Embryonic facial prominence (tissue), 1 donor: Measurements from ENCODE around the gene TENT5C.
A peak's percentile ranks its signal among the peaks of the same experiment; 100 is the strongest.
"Not testable (repeated sequence)": the region's sequence is repeated elsewhere in the genome, so short reads cannot be mapped to it uniquely, and the experiment has no call there.

Experiments used
- DNase-seq: peaks from one replicate; pipeline ENCODE4 v3.0.0-alpha.2; 2016; ENCODE audit errors: extremely low spot score

TENT5C gene

DNA sequence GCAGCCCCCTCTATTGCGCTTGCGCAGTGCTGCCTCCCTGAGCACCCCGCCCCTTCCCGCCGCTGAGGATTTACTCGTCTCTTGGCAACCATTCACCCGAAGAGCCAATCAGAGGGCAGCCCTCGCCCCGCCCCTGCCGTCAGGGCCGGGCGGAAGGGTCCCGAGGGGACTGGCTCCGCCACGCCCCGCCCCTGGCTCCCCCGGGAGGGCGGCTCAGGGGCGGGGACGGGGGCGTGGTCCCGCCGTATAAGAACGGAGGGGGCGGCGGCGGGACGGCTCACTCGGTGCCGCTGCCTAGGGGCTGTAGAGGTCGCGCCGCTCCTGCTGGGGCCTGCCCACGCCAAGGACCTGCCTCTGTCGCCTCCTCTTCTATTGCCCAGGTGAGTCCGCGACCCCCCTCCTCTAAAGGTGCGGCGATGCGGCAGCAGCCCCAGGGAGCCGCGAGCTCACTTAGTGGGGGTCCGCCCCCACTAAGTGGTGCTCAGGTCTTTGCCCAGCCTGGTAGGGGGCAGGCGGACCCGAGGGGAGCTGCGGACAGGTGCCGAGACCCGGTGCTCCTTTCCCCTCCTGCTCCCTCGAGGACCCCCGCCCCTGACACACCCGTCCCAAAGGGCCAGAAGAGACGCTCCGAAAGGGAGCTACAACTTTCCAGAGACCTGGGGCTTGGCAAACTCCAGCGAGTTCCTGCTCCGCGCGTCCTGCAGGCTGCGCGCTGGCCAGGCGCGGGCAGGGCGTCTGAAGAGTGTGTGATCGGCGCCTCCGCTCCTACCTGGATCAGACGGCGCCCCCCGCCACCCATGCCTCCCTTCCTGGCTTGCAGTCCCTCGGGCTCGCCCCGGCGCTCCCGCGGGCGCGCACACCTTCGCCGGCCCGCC lies at the start of gene TENT5C:
Gene TENT5C, plus strand, starts transcription at position 275 of the 875 bp plus-strand sequence. CDS start 16,821 bp downstream, outside the sequence.
- peak; percentile 92 for DNase-seq

DNA sequence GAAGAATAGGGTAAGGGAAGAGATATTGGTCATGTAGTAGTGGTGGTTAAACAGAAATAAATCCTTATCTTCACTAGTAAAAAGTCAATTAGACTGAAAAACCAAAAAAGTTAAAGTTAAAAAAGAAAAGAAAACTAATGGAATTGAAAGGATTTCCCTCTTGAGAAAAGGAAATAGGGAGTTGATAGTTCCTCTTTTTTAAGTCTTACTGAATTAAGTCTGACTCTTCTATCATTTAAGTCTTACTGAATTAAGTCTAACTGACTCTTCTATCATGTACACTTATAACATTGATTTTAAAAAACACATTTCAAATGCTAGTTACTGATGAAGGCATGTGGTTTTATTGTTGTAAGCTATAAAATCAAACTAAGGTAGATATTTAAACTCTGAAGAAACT lies 49.5 kb upstream of the TENT5C start:
- DNase-seq, result no peak

DNA sequence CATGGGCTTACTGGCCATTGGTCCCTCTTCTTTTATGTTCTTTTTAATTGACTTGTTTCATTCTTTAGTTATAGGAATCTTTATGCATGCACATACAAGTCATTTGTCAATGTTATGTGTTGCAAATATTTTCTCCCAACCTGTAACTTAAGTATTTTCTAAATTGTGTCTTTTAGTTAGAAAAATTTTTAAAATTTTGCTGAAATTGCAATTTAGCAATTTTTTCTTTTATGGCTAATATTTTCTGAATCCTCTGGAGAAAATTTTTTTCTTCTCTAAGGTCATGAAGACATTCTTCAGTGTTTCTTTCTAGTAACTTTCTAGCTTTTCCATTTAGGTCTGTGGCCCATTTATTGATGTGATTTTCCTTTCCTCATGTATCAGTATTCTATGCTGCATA lies 48.9 kb upstream of the TENT5C start:
- DNase-seq, result no peak

DNA sequence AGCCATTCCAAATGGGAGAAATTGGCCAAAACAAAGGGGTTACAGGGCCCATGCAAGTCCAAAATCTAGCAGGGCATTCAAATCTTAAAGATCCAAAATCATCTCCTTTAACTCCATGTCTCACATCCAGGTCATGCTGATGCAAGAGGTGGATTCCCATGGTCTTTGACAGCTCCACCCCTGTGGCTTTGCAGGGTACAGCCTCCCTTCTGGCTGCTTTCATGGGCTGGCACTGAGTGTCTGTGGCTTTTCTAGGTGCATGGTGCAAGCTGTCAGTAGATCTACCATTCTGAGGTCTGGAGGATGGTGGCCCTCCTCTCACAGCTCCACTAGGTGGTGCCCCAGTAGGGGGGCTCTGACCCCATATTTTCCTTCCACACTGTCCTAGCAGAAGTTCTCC lies 47.4 kb upstream of the TENT5C start:
- DNase-seq, result not testable (repeated sequence)

DNA sequence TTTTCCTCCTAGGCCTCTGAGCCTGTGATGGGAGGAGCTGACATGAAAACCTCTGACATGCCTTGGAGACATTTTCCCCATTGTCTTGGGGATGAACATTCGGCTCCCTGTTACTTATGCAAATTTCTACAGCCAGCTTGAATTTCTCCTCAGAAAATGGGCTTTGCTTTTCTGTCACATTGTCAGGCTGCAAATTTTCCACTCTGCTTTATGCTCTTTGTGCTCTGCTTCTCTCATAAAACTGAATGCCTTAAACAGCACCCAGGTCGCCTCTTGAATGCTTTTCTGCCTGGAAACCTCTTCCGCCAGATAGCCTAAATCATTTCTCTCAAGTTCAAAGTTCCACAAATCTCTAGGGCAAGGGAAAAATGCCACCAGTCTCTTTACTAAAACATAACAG lies 46.7 kb upstream of the TENT5C start:
- no peak for DNase-seq

DNA sequence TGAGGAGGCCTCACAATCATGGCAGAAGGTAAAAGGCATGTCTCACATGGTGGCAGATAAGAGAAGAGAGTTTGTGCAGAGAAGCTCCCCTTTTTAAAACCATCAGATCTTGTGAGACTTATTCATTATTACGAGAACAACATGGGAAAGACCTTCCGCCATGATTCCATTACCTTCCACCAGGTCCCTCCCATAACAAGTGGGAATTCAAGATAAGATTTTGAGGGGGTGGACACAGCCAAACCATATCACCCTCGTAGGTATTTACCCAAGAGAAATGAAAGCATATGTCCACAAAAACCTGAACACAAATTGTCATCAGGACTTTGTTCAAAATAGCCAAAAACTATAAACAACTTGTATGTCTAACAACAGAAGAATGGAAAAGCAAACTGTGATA lies 45.9 kb upstream of the TENT5C start:
- no peak for DNase-seq

DNA sequence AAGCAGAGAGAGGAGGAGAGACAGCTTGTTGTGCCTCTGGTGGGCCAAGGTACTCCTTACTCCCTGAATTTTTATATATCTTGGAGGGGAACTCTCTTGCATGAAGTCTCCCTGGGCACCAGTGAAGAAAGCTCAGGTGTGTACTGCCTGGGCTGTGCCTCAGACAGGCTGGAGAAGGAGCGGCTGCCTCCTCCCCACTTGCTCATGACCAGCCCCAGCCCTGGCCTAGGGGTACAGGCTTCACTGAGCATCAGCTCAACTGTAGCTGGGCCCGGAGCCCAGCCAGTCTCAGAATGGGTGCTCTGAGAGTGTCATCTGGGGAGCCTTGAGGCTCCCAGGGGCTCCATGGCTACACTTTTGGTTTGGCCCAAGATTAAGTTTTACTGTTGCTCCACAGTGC lies 44.8 kb upstream of the TENT5C start:
- no peak for DNase-seq

DNA sequence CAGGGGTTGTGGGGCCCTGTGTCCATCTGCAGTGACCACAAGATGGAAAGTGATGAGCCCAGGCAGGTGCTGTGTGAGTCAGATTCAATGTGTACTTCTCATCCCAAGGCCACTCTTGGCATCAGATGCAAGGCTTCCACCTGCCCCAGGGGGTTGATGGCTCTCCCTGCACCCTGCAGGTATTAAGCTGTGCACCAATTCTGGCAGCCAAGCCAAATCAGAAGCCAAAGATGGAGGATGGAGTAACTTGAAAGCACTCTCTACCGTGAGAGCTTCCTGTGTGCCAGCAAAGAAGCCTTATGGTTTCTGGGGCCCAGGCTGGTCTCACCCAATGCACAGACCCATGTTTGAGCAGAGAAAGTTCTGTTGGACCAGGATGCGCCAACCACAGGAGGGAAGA lies 44.3 kb upstream of the TENT5C start:
- DNase-seq, result no peak

DNA sequence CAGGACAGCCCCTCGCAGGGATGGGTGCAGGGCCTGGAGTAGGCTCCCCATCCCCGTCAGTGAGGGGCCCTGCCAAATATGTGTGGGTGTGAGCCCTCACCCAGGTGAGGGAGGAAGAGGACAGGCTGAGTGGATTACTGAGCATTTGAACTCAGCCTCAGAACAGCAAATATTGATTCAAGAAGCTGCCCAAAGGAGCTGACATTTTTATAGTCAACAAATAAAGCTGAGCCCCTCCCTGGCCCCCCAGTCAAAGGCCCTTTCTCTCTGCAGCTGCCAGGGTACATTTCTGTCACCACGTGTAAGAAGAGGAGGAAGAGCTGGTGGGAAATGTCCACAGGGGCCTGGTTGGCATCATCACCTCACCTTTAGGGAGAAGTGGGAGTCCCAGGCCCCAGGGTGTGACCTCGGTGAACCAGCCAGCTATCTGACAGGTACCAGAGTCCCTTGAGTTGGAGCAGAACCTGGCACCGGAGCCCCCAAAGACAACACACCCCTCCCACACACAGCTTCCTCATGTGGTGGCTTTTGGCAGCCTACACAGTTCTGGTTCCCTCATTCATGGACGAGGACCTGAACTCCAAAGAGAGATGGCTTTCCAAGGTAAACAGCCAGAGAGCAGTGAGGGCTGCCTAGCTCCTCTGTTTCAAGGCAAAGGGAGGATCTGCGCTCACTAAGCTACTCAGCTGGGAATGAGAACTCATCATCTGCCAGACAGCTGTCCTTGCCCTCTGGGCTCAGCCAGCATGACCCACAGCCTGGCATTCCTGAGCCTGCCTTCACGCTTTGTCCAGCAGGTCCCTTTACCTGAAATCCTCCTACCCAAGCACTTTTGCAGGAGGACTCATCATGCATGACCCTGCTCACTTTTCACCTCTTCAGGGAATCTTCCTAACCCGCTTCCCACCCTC lies 43.0 kb upstream of the TENT5C start:
- no peak for DNase-seq

DNA sequence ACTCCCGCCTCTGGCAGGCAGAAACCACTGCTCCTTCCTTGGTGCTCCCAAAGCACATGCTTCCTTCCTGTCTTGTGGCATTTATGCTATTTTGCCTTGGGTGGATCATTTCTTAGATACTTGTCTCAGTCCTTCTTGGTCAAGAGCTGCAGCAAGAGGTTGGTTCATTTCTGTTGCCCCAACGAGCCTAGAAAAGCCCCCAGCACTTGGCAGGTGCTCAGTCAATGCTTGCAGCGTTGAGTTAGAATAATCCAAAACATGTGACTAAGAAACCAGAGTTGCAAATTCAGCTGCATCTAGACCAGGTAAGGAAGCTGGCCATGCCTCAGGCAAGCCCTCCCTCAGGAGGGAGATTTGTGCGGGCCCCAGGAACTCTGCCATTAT lies 42.4 kb upstream of the TENT5C start:
- DNase-seq, result no peak

DNA sequence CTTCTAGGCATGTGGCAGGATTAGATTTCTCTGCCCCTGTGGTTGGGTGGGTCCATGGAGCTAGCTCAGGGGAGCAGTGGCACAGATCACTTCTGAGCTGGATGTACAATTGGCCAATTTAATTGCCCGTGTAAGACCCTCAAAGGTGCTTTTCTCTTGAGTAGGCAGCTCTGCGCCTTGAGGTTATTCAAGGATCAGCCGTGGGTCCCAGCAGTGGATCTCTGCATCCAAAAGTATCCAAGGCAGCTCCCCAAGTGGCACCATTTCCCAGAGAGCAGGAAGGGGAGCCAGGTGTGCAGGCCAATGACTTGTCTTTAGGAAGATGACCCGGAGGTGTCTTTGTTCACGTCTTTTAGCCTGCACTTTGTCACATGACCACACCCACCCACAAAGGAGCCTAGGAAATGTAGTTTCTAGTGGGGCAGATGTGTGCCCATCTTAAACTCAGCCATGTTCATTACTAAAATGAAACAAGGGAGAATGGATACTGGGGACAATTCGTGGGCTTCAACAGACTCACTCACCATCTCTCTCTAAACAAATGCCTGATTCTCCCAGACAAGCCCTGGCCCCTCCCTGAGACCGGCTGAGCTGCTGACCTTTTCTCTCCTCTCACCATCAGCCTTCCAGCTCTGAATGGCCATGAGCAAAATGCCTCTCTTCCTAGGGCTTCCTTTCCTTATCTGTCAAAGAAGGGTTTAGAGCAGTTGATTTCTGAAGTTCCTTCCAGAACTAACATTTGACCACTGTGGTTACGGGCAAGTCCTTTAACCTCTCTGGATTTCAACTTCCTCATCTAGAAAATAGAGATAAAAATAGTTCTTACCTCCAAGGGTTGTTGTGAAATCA lies 41.4 kb upstream of the TENT5C start:
- DNase-seq, result no peak

DNA sequence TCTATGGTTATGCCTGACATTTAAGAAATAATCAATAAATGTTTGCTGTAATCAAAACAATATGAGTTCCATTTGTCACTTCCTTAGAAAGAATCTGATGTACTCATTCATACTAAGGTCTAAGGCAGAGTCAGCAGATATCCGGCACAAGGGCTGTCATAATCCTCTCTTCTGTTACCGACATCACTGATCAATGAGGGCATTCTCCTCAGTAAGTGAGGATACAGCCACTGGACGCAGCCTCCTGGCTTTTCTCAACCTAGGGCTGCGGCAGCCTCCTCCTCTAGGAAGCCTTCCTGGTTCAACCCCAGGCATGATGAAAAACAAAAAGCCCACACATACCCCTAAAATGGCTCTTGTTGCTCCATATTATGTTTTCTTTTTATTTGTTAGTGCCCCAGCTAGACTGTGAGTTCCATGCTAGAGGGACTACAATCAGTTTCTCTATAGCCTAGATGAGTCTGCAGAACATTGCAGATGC lies 40.7 kb upstream of the TENT5C start:
- no peak for DNase-seq

DNA sequence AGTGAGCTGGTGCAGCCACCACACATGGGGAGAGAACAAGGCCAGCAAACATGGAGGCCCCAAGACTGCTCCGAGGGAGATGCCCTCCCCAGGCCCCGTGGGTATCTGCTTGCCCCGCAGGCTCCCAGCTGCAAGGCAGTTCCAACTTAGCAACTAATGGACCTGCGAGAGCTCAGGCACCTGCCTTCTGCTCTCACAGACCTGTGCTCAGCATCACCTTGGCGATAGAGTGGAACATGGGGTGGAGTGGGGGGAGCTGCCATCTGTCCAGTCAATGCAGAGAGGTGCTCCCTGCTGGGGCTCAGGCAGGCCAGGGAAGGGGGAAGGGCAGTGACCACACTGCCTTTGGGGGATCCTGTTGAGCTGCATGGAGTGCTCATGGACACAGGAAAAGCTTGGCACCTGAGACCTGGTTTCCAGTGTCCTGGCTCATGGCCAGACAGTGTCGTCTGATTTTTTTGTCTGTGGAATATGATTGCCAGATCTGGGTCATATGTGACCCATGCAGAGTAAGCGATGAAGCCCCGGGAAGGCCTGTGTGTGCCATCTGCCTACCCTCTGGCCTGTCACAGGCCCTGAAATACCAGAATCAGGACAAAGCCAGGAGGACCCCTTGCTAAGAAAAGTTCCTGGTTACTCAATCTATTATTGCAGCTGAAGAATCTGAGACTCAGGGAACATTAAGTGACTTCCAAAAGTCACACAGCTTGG lies 39.9 kb upstream of the TENT5C start:
- no peak for DNase-seq

DNA sequence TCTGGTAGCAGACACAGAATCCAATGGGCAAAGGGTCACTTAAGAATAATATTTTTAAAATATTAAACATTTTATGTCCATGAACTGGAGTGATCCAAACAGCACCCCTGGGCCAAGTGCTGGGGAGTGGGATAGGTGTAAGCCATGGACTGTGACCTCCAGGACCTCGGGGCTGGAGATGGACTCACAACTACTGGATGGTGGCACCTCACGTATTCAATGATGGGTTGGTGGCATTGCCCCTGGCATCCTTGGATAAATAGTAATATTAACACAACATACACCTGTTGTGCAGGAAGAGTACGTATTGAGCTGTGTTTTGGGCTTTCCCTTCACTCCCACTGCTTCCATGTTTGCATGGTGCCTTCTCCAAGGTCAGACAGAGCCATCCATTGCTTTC lies 39.3 kb upstream of the TENT5C start:
- DNase-seq, result no peak

DNA sequence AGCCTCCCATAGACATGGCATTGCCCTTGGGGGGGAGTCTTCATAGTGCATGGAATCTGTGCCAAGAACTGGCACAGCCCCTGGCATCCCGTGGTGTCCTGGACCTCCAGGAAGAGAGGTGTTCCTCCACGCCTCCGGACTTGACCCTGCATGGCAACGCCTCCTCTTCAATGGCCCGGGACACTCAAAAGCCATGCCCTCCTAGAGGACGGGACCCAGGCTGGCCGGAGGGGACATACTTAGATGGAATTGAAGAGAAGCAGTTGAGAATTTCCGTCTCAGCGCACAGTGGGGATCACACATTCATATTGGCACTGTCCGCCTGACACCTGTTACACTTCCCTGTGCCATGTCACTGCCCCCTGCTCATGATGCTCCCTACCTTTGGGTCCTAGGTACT lies 38.4 kb upstream of the TENT5C start:
- DNase-seq, result no peak

DNA sequence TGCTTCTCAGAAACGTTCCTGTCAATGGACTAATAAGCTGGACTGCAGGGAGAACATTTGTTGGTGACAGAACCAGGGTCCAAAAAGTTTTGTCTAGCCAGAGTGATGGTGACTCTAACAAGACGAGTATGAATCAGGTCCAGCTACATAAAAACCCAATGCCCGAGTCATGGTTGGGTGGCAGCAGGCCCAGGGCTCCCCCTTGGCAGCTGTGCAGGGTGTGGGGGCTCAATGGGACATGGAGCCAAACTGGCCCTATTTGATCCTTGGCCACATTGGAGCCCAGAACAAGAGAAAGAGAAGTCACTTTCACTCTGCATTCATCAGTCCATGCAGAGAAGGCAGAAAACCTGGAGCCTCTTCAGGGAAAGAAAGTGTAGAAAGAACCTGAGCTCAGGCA lies 37.9 kb upstream of the TENT5C start:
- DNase-seq, result no peak

DNA sequence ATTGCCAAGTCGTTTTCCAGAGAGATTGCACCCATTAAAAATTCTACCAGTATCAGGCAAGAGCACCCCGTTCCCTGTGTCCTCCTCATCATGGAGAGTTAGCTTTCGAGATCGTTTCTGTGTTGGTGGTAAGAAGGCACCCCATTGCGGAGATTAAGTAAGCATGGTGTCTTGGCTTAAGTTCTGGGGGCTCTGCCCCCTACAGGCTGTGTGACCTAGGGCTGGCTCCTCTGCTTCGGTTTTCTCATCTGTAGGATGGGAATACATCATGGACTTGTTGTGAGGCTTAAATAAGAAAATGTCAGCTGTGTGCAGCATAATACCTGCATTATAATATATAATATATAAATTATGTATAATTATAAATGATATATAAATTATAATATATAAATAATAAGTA lies 36.8 kb upstream of the TENT5C start:
- no peak for DNase-seq

DNA sequence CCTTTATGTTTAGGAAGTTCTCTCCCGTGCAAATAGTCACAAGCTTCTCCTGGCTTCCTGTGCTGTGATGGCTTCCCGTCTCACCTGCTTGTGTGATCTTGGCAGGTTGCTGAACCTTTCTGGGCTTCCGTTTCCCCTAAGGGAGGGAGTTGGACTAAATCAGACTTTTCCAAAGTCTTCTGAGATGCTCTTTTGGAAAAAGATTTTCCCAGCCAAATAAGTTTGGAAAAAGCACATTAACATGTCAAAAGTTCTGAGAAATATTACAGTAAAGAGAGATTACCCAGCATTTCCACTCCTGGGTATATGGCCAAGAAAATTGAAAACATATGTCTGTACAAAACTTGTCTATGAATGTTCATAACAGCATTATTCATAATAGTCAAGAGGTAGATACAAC lies 36.0 kb upstream of the TENT5C start:
- no peak for DNase-seq

DNA sequence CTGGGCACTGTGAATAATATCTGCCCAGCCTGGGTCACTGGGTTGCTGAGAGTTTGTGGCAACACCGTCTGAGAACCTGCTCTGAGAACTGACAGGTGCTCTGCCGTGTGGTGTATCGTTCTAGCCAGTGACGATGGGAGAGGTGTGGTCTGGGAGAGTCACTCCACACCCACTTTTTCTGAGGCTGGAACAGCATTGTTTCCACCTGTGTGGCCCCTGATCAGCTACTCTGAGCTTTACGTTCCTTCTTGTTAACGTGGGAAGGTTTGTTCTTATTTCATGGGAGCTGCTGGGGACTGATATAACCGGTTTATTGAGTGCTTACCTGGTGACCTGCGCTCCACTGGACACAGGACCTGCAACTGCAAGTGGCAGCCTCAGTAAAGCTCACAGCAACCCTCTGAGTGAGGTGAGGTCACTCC lies 34.8 kb upstream of the TENT5C start:
- DNase-seq, result no peak

DNA sequence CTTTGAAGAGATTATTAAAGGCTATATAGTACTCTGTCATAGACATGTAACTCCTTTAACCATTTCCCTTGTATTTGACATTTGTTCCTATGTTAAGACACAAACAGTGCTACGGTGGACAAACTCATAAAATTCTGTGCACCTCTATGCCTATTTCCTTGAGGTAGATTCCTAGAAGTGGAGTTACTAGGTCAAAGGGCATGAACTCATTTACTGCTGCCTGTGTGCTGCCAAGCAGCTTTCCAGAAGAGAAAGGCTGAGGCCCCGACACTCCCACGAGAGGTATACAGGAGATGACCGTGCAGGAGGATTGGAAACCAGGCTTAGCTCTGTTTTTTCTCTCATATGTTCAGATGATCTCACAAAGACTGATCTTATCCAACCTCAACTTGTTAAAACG lies 34.4 kb upstream of the TENT5C start:
- DNase-seq, result no peak

DNA sequence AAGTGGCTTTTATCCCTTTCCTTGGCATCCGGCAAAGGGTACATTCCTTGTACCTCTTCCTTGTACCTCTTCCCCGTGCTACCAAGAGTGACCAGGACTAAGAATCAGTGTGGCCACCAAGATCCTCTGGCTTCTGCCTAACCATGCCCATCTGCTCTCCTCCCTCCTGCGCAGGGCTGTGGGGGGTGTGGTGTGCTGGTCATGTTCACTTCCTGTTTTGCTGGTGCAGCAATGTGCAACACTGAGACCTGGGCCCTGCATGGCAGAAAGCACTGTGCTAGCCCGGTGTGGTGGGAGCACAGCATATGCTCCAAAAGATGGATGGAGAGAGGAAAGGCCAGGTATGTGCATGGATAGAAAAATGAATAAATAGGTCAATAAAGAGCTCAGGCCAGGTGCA lies 33.3 kb upstream of the TENT5C start:
- DNase-seq, result no peak
